Activated CD4-positive, CD25-positive, alpha-beta regulatory T cell treated with anti-CD3 and anti-CD28 coated beads, Interleukin-2, amount 50 U/mL, for 72 hours (primary cell): ENCODE measurements around the gene CCDC54.

ENCODE experiments used
- DNase-seq: peaks from one replicate; pipeline ENCODE4 v3.0.0; 2021

The CCDC54 gene

DNA sequence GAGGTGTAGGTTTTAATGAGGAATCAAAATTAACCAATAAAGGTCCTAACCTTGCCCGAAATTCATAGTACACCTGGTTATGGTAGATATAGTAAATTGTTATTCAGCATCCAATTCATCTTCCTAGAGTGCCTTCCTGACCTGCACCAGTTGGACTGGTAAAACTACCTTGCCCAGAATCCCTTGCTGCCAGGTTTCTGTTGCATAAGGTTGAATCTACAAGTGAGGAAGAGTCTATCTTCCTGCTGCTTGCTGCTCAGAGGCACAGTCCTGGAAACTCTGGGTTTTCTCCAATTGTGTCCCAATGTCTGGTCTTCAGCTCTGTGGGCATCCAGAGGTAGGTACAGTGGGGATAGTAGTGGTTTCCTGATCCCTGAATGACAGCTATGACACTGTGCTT is 17.3 kb downstream of the CCDC54 start:
- no peak for DNase-seq

DNA sequence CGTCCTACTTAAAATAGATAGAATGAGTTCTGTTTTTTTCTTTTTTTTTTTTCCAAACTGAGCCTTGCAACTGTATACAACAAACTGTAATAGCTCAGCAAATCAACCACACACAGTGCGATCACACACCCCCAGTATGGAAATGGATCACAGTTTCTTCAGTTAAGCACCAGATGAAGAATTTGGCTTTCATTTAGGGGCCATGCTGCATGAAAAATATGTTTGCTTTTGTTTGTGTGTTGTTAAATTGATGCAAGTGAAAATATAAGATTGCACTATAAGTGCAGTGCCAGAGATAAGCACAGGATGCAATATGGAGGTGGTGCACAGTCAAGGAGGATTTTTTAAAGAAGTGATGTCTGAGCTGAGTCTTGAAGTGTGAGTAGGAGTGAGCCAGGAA is 17.8 kb downstream of the CCDC54 start:
- no peak for DNase-seq

DNA sequence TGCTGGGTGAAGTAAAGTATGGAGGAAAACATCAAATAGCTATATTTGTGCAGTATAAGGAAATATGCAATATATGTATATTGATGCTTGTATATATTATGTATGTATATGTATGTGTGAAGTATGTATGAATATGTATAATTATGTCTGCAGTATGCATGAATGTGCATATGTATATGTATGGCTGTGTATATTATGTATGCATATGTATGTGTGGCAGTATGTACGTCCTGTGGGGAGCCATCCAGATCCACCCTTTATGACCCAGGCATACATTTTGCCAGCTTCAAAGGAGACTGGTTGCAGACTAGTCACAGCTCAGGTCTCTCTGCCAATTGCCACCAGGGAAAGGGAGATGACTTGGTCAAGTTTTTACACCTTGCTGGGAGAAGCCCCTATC is 24.1 kb downstream of the CCDC54 start:
- no peak for DNase-seq

DNA sequence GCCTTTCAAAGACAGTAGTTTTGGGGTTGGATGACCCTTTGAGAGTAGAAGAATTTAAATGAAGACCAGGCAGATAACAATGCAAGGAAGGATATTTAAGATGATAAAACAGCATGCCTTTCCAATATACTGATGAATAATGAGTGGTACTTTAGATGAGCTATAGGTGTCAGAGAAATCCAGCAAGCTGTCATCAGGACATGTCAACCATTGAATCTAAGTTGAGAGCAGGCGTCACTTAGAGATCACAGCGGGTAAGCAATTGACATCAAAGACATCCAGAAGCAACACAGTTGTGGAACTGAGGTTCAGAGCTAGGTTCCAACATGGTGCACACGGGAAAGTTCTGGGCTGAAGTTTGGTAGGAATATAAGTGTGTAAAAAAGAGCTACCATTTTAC is 25.0 kb downstream of the CCDC54 start:
- no peak for DNase-seq

DNA sequence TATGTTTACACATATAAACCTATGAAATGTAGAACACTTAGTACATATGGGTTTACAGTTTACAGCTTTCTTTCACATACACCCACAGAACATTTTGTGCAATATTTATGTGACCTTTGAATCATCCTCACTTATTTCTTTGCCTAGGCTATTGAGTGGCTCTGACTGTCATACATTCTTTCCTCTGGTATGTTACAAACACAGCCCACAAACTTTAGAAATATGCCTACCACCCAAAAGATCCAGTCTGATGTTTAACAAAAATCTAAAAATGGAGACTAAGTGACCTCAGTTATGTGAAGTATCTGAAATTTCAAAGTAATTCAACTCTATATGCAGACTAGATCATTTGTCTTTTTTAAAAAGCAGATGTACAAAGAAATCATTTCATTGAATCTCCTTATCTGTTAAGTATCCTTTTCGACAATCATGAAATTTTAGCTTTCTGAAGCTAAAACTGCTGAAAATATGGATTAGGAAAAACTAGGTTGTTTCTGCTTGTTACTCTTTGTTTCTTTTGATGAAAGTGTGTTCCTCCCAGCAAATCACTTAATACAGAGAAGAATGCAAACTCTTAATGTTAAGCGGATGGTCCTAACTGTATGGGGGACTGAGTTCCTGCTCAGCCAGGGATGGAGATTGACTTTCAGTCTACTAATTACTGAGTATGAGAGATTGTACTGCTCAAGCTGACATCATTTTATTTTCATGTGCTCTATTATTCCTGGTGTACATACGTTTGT is 27.7 kb downstream of the CCDC54 start:
- DNase-seq, result no peak

DNA sequence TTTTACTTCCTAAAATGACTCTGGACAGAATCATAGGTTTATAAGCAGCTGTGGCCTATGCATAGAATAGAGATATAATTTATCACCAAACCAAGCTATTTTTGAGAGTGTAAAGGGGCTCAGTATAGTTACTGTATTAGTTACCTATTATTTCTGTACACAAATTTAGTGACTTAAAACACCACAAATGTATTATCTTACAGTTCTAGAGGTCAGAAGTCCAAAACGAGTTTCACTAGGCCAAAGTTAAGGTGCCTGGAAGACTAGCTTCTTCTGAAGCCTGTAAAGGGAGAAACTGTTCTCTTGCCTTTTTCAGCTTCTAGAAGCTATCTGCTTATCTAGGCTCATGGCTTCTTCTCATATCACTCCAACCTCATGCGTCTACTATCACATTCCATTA is 30.1 kb downstream of the CCDC54 start:
- DNase-seq, result no peak

DNA sequence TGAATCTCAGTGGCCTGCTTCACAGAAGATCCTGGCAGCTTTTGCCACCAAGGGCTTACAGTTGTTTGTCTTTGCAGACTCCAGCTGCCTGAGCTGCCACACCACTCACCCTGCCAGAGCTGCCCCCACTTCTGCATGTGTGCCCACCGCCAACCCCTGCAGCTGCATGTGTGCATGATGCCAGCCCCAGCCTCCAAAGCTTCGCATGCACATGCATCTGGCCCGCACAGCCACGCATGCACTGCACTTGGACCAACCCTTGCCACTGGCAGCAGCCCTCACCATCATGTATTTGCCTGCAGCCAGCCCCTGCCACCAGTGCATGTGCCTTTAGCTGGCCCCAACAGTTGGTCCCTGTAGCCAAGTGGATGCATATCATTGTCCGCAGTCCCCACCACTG is 31.3 kb downstream of the CCDC54 start:
- no peak for DNase-seq

DNA sequence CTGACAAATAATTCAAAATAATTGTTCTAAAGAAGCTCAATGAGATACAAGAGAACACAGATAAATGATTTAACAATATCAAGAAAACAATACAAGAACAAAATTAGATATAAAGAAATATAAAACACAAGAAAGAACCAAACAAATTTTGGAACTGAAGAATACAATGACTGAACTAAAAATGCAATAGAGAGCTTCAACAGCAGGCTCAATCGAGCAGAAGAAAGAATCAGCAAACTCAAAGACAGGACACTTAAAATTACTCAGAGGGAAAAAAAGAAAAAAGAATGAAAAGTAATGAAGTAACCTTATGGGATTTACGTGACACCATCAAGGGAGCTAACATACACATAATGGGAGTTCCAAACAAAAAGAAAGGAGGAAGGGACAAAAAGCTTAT is 32.1 kb downstream of the CCDC54 start:
- DNase-seq, result no peak

DNA sequence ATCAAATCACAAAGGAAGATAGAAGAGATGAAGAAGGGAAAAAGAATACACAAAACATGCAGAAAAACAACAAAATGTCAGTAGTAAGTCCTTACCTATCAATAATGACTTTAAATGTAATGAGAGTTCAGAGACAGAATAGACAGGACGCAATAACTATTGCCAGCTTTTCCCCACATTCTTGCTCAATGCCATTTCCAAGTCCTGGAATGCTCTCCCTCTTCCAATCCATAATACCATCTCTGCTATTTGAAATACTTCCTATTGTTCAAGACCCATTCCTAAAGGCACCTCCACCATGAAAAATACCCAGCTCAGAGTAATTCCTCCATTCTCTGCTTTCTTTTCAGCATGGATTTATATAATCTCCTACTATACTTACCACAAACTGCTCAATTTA is 33.4 kb downstream of the CCDC54 start:
- no peak for DNase-seq

DNA sequence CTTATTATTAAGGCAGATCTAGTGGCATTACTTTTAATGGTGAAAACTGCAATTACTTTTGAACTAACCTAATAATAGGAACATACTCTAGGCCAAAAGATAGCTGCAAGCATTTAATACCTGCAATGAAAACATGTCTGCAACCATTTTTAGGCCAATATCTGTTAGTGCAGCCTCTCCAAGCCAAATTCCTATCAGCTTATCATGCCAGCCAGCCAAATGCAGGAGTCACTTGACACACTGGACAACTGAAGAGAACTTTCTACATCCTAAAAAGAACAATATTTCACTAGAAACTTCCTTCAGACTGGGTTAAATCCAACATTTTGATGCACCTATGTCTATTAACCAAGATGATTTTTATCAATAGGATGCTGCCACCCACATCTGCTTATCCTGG is 33.8 kb downstream of the CCDC54 start:
- DNase-seq, result no peak

DNA sequence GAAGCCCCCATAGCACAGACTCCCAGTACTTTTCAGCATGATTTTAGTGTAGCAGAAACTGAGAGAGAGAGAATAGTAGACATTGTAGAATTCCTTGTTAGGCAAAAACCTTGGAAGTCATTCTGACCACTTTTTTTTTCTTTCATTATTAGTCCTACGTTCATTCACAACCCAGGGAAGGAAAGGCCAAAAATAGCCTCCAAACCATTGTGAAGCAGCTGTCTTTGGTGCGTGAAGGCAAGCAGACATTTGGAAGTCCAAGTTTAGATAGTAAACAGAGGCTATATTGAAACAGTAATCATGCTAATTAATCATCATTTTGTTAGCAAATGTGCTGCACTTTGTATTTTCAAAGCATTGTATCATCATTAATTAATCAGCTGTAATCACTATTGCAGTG is 34.5 kb downstream of the CCDC54 start:
- DNase-seq, result no peak

DNA sequence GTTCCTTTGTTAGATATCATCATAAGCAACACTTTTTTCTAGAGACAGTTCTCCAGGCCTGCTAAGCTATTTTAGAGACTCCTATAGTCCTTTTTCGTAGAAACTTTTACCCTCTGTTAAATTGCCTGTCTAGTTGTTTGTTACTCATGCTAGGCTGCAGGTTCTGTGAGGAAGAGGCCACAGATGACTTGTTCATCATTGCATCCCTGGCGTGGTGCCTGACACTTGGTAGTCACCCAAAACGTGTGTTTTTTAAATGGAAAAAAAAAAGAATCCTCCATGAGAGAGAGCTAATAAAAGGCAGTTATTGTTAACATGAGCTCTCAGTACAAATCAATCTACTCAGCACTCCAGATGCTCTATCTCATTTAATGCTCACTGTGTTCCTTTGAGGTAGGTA is 35.1 kb downstream of the CCDC54 start:
- DNase-seq, result no peak

DNA sequence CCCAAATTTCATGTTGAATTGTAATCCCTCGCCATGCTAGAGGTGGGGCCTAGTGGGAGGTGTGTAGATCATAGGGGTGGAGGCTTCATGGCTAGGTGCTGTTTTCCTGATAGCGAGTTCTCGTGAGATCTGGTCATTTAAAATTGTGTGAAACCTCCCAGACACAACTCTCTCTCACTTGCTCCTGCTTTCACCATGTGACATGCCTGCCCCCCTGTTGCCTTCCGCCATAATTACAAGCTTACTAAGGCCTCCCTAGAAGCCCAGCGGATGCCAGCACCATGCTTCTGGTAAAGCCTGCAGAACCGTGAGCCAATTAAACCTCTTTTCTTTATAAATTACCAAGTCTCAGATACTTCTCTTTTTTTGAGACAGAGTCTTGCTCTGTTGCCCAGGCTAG is 36.0 kb downstream of the CCDC54 start:
- DNase-seq, result no peak

DNA sequence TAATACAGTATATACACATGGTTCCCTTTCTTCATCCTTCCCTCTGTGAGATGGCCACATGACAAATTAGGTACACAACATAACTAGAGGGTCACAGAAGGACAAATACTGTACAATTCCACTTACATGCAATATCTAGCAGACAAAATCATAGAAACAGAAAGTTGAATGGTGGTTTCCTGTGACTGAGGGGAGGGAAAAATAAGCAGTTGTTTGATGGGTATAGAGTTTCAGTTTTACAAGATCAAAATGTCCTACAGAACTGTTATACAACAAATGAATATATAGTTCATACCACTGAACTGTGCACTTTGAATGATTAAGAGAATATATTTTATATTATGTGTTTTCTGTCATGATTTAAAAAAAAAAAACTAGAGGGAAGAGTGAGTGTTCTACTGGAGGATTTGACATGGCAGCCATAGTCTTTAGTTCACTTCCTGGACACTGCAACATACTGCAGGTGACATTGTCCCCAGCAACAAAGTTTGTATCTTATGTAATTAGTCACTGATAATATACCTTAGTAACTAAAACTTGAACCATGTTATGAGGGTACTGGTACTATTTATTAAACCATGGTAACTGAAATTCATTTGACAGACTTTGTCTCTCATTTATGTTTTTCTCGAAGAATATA is 37.2 kb downstream of the CCDC54 start:
- DNase-seq, result no peak

DNA sequence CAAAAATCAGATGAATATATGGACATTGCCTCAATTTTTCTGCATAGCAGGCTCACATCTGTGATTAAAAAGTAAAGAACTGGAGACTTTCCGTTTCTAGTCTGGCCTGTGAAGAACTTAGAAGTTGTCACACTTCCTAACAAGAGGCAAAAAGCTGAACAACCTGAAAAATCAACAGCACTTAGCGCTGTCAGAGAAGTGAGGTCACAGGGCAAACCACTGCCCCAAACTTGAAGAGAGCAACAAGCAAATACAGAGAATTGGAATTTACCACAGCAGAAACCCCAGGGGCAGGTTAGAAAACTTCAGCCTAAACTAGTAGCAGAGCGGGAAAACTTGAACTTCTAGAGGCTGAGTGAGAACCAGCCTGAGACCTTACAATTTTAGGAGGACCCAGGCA is 38.9 kb downstream of the CCDC54 start:
- no peak for DNase-seq

DNA sequence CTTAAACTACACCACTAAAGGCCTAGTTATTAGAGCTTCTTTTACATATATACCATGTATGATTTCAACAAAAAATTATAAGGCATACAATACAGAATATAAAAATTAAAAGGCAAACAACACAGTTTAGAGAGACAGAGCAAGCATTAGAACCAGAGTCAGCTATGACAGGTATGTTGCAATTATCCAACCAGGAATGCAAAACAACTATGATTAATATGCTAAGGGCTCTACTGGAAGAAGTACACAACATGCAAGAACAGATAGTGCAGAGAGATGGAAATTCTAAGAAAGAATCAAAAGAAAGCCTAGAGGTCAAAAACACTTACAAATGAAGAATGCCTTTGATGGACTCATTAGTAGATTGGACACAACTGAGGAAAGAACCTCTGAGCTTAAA is 39.6 kb downstream of the CCDC54 start:
- DNase-seq, result no peak

DNA sequence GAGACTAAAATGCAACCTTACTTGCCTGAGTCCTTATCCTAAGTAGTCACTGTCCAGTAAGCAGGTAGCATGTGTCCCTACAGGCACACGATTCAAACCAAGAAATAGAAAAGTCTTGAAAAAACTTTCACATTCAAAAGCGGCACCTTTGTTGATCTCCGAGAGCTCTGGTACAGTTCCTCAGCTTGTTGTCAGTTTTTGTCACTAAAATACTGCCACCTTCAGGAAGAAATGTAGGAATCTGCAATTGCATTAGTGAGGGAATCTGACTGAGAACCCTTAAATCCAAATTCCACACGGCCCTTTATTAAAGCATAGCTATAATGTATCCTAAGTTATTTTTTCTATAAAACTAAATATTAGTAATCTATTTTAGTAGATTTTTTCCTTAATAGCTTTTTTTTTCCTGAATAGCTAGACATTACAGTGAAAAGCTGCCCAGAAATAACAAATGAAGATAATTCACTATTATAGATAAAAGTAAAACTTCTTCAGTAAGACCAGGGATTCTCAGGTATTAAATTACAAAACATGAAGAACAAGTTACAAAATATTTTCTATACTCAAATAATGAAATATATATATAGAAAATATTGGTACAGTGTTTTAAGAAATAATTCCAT is 44.0 kb downstream of the CCDC54 start:
- no peak for DNase-seq

DNA sequence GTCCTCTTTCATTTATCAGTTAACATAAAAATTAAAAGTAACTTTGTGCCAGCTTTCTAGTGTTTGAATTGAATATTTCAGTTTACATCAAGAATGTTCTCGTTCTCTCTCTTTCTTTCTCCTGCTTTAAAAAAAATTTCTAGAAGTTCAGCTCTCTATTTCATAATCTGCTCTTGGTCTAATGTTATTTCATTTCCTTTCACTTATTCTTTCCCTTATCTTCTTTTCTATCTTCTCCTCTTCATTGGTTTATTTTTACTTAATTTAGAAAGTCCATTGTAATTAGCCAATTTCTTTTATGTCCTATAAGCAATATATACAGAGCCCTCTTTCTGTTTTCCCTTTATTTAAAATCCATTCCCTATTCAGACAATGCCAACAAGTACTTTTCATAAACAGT is 44.6 kb downstream of the CCDC54 start:
- DNase-seq, result no peak

DNA sequence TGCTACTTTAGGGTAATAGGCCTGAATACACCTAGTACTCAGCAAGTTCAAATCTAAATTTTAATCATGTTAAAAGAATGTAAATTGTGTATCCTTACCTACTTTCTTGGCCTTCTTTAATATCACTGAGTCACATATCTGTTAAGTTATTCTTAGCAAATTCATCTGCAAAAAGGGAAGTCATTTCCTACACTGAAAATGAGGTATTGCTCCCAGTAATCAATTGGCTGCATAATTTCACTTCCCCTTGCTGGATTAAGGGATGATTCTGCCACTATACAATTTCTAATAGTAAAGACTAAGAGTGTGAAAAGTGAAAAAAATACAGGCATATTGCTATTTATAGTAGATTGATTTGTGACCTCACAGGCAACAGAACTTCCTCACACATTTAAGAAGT is 47.8 kb downstream of the CCDC54 start:
- no peak for DNase-seq

DNA sequence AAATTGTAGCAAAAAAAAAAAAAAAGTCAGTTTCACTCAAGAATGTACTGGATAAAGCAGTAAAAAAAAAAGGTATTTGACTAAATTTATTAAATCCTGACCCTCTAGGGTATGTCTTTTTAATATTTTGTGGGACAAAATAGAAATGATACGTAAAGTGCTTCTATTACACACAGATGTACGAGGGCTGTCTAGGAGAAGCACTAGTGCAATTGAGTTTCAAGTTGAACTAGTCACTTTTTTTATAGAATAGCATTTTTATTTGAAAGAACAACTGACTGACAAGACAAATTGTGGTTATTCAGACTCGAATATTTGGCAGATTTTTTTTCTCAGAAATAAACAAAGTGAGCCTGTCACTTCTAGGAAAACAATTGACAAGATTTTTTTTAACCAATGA is 49.0 kb downstream of the CCDC54 start:
- DNase-seq, result no peak
